ENCODE measurements around the gene RNASE1. TPM values are rescaled to one million over a fixed set of nuclear protein-coding genes. Genes with fewer than 3 reads are reported as not detected.
"Not testable (repeated sequence)": the region's sequence is repeated elsewhere in the genome, so short reads cannot be mapped to it uniquely, and the experiment has no call there.

The RNASE1 gene
- 4.6 and 14.6 TPM in 2 replicates for total RNA-seq

DNA sequence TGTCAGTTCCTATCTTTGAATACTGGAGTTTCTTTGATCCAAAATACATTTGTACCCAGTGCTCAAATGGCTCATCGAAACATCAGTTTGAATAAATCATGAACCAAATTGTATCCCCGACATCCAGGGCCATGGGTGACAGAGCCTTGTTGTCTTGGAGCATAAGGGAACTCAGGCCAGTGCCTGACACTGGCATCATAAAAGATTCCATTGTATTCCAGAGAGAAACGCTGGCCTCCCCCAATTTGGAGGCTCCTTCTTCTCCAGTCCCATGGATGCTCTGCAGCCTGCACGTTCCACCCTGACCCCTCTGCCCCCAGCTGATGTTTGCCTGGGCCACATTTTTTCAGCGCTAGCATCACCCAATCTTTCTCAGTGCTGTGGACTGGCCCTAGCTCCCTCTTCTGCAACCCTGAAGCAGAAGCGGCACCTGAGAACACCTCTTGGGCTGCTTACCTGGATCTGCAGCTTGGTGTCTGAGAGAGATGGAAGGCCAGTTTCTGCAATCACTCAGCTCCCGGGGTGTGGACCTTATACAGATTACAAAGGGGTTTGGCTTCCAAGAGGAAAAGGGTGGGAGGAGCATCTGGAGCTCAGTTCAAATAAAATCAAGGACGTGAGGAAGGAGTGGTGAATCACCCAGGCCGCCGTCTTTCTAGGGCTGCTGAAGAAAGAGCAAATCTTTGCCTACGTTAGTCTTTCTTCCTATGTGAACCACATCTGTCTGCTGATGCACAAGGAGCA is at the start of gene RNASE1:
Gene RNASE1 (minus strand): TSS at position 504 of the 744 bp plus-strand sequence. CDS start 776 bp downstream, outside the sequence.
- DNase-seq (ENCODE audit: low read depth in 2 of 2), result peak in 1 of 2 donors; percentile 86

DNA sequence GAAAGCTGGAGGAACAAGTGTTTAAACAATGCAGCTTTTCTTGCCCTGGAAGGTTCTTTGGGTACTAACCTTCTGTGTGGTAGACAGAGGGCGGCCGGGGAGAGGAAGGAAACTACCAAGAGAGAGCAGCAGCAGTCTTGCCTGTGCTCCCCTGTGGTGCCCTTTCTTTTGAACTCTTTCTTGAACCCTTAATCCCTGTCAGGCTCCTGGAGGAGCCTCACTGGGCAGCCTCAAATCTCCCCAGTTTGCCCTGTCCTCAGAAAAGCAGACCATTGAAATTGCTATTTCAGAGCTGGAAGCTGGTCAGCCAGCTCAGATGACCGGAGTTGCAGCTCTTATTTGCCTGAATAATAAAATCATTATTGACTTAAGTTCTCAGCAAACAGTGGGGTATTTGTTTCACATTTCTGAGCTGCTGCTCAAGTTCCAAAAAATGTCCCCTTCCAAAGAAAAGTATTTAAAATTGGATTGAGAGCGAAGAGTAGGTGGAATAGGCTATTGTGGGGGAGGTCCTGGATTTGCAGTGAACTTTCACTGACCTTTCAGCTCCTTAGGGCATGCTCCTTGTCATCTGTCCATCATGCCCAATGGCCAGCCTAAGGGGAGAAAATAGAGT is 46.4 kb upstream of the RNASE1 start:
- no peak for DNase-seq (ENCODE audit: low read depth in 2 of 2)

DNA sequence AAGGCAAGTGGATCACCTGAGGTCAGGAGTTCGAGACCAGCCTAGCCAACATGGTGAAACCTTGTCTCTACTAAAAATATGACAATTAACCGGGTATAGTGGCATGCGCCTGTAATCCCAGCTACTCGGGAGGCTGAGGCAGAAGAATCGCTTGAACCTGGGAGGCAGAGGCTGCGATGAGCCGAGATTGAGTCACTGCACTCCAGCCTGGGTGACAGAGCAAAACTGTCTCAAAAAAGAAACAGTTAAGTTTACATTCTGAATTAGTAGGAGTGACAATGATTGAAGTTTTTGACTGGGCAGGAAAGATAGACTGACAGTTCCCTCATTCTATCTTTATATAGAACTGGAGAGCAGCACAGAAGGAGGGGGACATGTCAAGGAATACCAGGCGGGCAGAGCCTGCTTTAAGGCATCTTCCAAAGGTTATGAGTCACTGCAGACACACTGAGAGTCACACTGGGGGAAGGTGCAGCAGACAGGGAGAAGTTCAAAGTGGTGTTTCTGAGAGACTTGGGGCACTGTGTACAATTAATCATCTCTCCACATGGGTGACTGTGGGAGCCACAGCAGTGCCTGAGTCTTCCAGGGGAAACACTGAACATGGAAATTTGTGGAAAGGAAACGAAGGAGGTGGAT is 45.8 kb upstream of the RNASE1 start:
- peak in 1 of 2 donors; percentile 44 for DNase-seq (ENCODE audit: low read depth in 2 of 2)

DNA sequence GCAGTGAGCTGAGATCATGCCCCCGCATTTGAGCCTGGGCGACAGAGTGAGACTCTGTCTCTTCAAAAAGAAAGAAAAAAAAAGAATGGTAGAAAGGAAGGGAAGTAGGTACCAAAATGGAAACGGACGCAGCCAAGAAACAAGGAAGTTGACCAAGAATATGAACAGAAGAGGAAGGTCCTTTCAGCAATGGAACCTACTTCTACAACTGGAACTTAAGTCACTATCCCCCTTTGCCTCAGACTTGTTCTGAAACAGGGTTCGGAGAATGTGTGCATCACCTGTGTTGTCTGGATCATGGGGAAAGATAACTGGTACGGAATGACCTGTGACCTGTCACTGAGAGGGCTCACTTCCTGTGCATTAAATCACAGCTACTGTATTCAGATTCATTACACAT is 43.9 kb upstream of the RNASE1 start:
- DNase-seq (ENCODE audit: low read depth in 2 of 2), result no peak

DNA sequence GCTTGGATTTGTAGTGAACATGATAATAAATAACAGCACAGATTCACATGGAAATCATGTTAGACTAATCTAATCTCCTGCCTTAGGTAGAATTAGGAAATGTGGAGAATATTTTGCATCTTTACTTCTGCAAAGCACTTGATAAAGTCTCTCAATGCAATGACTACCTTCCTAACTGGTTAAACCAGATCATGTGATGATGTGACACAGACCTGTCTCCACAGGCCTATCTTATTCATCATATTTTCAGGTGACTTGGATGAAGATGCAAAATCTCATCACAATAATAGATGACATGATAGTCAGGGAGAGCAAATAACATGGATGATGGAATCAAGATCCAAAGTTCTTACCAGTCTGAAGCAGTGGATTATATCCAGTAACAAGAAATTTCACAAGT is 38.5 kb upstream of the RNASE1 start:
- no peak for DNase-seq (ENCODE audit: low read depth in 2 of 2)

DNA sequence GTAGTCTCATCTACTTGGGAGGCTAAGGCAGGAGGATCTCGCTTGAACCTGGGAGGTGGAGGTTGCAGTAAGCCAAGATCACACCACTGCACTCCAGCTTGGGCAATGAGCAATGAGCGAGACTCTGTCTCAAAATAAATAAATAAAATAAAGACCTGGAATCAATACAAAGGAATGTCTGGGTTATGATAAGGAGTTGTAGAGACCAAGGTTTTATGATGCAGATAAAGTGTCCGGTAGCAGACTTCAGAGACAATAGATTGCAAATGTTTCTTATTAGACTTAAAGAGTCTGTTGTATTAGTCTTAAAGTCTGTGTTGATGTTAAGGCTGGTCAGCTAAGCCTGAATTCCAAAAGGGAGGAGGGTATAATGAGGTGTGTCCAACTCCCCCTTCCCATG is 35.2 kb upstream of the RNASE1 start:
- no peak for DNase-seq (ENCODE audit: low read depth in 2 of 2)

DNA sequence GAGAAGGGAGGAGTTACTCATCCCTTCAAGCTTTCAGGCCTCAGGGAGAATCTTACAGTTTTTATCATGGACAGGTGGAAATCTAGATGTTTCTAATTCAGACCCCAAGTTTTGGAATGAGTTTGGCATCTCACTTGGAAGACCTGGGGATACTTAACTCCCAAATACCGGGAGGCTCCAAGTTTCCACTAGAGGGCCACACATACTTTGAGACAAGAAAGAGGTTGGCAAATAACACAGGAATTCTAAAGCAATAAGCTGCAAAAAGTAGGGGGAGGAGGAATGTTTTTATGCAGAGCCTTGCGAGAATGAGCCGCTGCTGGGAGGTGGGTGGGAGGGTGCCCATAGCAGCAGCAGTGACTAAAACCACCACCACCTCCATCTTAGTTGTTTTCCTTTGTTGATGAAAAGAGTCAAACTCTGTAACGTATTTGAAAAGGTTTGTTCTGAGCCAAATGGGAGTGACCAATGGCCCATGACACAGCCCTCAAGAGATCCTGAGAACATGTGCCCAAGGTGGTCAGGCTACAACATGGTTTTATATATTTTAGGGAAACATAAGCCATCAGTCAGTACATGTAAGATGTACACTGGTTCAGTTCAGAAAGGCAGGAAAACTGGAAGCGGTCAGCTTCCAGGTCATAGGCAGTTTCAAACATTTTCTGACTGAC is 34.2 kb upstream of the RNASE1 start:
- DNase-seq (ENCODE audit: low read depth in 2 of 2), result peak; percentile 17 to 52

DNA sequence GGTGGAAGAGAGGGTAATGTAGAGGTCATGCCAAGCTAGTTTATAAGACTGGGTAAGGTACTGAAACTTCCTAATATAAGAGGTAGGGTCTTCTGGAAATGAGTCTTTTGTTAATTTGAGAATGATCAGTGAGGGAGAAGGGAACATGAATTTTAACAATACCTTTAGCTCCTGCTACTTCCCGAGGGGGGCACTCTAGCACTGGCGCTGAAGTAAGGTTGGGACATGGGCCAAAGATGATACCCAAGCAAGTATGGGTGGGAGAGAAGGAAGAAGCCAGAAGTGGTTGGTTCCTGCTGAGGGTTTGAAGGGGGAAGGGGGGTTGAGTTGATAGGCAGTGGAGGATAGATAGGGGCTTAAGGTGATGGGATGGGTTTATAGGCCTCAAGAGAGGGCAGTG is 32.3 kb upstream of the RNASE1 start:
- DNase-seq (ENCODE audit: low read depth in 2 of 2), result no peak

DNA sequence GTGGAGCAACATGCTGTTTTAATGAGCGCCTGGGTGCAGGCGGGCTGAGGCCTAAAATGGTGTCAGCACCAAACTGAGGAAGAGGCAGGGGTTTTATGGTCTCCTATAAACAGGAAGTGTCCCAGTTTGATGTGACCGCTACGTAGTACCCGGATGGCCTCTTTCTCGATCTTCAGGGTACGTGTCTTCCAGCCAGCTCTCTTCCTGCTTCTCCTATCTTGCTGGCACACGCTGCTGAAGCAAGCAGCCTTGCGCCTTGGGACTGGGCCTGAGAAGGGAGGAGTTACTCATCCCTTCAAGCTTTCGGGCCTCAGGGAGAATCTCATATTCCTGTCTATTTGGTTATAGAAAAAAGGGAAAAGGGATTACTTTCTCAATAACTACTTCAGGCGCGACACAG is 28.2 kb upstream of the RNASE1 start:
- DNase-seq (ENCODE audit: low read depth in 2 of 2), result peak in 1 of 2 donors; percentile 12

DNA sequence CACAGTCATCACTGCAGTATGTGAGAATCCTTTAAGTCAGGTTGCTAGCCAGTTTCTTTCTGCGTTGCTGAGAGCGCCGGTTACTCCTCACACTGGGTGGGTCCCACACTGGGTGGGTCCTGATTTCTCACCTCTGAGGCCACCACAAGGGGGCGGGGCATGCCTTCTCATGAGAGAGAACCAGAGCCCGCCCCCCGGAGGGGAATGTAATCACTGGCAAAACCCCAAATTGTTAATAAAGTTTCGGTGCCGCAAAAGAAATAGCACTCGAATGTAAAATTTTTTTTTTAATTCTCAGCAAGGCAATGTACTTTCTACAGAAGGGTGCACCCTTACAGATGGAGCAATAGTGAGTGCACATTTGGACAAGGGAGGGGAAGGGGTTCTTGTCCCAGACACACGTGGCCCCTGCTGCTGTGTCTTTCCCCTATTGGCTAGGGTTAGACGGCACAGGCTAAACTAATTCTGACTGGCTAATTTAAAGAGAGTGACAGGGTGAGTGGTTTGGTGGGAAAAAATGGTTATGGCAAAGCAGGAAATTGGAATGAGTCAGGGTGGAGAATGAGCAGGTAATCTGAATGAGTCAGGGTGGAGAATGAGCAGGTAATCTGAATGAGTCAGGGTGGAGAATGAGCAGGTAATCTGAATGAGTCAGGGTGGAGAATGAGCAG is 25.5 kb upstream of the RNASE1 start:
- DNase-seq (ENCODE audit: low read depth in 2 of 2), result not testable (repeated sequence)

DNA sequence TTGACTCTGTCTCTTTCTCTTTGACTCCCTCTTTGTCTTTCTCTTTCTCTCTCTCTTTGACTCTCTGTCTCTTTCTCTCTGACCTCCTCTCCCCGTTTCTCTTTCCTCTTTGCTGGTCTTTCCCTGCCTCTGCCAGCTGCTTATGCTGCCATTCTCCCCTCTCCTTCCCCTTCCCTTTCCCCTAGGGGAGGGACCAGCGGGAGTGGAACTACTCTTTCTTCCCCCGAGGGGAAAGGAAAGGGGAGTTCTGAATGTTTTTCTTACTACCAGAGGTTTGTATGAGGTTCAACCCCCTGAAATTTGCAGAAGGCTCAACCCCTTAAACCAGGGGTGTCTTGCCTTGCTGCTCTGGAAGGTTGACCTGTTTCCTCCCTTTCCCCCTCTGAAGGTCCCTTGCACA is 24.7 kb upstream of the RNASE1 start:
- DNase-seq (ENCODE audit: low read depth in 2 of 2), result no peak

DNA sequence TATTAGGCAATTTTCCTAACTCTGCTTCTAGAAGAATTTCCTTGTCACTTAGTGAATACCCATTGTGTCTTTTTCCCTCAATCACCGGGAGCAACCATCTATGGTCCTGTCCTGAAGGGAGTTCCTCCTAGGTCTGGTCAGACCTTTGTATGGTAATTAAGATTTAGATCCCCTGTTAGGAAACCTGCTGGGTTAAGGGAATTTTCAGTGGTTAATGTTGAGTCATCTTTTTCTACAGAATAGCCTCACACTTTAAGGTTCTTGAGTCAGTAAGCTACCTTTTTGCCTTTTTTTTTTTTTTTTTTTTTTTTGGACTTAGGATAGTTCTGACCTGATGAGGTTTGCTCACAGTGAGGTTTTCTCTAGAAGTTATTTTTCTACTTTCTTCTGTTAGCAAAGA is 24.0 kb upstream of the RNASE1 start:
- peak in 1 of 2 donors; percentile 15 for DNase-seq (ENCODE audit: low read depth in 2 of 2)

DNA sequence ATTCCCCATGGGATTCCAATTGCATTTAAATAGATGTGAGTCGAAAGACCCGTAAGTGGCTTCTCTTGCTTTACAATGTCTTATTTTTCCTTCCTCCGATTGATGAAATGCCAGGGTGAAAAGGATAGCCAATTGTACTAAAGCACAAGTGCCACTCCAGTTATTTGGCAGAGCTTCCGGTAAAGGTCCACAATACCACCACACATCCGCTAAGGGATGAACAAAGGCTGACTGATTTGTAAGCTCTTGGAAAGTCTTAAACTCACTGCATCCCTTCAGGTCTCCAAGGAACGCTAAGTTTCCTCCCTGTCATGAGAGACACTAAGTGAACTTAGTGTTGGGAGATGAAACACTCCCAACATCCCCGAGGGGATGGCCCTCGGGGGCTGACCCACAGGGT is 21.2 kb upstream of the RNASE1 start:
- DNase-seq (ENCODE audit: low read depth in 2 of 2), result no peak

DNA sequence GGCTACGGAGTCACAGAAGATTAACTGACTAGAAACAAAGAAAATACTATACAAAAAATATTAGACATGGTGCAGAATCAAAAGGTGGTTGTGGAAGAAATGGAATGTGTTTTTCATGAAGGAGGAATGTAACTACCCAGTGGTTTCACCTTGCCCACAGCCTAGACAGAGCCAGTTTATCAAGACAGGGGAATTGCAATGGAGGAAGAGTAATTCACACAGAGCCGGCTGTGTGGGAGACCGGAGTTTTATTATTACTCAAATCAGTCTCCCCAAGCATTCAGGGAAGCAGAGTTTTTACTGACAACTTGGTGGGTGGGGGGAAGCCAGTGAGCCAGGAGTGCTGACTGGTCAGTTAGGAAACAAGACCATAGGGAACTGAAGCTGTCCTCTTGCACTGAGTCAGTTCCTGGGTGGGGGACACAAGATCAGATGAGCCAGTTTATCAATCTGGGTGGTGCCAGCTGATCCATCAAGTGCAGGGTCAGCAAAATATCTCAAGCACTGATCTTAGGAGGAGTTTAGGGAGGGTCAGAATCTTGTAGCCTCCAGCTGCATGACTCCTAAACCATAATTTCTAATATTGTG is 19.0 kb upstream of the RNASE1 start:
- not testable (repeated sequence) for DNase-seq (ENCODE audit: low read depth in 2 of 2)

DNA sequence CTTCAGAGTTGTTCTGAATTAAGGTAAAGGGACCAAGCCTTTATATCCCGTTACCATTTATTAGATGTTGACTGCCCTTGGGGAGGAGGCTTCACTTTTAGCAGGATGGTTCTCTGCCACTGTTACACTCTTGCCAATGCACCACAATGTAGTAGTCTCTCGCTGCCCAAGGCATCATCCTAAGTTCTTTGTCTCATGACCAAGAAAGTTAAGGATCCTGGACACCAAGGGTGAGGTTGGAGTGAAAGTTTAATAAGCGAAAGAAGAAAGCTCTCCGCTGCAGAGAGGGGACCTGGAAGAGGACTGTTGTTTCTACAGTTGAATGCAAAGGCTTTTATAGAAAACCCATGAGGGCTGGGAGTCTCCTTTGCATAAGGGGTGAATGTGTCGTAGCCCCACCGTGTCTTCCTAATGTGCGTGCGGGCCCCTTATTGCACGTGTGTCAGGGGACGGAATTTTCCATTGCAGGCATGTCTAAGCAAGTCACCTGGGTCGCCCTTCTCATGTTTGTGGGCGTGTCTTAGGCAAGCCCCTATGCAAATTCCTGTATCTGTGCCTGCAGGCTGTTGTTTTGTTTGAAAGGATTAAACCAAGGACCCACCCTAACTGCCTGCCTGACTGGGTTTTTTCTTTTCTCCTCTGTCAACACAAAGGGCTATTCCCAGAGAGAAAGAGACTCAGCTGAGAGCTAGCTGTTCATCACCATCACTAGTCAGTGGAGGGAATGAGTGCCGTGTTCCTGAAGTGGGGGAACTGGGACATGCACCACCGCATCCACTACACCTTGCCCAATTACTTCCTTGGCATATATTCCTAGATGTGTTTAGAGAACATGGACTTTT is 17.6 kb upstream of the RNASE1 start:
- no peak for DNase-seq (ENCODE audit: low read depth in 2 of 2)

DNA sequence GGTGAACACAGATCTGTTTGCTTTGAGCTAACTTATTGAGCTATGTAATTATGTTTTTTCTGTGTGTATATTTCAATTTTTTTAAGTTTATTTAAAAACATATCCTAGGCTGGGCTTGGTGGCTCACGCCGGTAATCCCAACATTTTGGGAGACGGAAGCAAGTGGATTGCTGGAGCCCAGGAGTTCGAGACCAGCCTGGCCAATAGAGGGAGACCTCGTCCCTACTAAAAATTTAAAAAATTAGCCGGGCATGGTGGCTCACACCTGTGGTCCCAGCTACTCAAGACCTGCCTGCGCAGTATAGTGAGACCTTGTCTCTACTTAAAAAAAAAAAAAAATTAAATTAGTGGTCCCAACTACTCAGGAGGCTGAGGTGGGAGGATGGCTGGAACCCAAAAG is 16.2 kb upstream of the RNASE1 start:
- peak in 1 of 2 donors; percentile 22 for DNase-seq (ENCODE audit: low read depth in 2 of 2)

DNA sequence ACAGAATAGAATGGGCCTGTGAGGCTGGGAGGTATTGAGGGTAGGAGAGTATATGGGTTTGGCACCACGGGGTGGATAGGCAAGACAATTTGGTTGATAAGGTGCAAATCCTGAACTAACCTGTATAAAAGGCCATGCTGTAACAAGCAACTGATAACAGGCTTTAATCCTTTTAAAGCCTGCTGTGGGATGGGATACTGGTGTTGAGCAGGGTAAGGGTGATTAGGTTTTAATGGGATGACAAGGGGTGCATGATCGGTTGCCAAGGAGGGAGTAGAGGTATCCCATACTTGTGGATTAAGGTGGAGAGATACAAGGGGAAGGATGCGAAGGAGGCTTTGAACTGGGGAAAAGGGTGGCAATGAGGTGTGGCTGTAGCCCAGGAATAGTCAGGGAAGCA is 13.3 kb upstream of the RNASE1 start:
- DNase-seq (ENCODE audit: low read depth in 2 of 2), result not testable (repeated sequence)

DNA sequence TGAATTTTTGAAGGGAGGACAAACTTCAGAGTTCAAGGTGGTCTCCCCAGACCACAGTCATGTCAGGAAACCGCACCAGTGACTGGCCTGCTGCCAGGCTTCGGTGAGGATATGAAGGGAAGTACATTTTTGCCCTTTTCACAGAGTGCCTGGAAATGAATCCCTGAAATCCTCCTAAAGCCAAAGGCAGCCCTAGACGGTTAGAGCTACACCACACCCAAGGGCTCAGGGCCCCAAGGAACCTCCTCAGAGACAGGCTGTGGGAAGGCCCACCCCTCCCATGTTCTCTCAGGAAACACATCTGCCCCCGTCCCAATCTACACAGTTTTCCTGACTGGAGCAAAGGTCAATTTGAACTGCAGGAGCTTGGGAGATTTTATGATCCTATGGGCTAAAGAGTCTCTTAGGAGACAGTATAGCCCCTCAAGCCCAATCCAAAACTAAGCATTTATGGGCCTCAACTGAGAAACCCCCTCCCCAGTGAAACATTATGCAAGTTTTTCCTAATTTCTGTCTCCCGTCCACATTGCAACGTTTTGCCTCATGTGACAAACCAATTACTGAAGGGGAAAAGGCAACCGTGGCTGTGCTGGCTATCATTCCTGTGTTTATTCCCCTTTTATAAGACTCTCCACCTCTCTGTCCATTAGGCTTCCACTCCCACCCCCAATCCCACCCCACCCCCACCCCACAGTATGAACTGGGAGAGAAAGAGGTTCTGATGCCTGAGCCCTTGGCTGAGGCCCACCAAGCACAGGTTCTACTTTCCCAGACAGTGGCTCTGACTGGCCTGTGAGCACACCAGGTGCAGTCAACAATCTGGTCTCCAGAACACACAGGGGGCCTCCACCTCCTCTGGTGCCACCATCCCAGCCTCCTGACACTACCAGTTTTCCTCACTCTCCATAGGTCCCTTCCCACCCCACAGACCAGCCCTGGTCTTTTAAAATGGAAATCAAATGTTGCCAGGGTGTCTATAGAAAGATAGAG is 9.6 kb upstream of the RNASE1 start:
- DNase-seq (ENCODE audit: low read depth in 2 of 2), result peak; percentile 15 to 21

DNA sequence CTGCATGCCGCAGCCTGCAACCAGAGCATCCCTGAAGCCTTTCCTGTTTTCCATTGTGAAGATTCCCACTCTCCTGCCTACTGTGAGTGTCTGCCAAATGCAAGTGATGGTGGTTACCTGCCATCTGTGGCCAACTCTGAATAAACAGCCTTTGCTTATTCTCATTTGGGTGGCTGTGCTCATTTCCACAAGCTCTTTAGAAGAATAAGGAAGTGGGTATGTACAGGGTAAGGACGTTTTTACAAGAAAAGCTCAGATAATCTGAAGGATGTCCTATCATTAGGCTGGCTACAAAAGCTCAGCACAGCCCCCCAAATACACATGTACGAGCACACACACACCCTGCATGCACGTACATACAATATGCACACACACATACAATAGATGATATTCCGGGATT is 7.3 kb upstream of the RNASE1 start:
- no peak for DNase-seq (ENCODE audit: low read depth in 2 of 2)
